ENCODE measurements around the gene USP20. TPM values are rescaled to one million over a fixed set of nuclear protein-coding genes. Genes with fewer than 3 reads are reported as not detected.

Gene USP20
- total and polyA plus RNA-seq, 10 of the 15 experiments (the other 5 are each of a cell fraction or from before 2014, with no cell fraction given) = 0.66 to 23.3 (median 11.0) TPM

- no peak for TF ChIP-seq USF1 (IDR thresholded peaks at IDR 0.05; ENCODE audit: borderline replicate concordance, extremely low read length, insufficient read depth, low read depth, low read length)
- no peak for TF ChIP-seq CBX3 (IDR thresholded peaks at IDR 0.05; ENCODE audit: borderline replicate concordance, low read depth)
- TF ChIP-seq CHD2 (IDR thresholded peaks at IDR 0.05; ENCODE audit: borderline replicate concordance, low read depth, low read length) = no peak
- TF ChIP-seq BCL11A (IDR thresholded peaks at IDR 0.05; ENCODE audit: low read depth, low read length) = no peak
- no peak for TF ChIP-seq CEBPB (IDR thresholded peaks at IDR 0.05; ENCODE audit: borderline replicate concordance in 1 of 2, low read depth in 2 of 2, low read length in 2 of 2)
- no peak for TF ChIP-seq NFXL1 (IDR thresholded peaks at IDR 0.05; ENCODE audit: borderline replicate concordance)
- no peak for TF ChIP-seq POLR2A (IDR thresholded peaks at IDR 0.05; ENCODE audit: low read depth, low read length)
- TF ChIP-seq EGR1 (IDR thresholded peaks at IDR 0.05; ENCODE audit: borderline replicate concordance in 1 of 2, low read depth in 2 of 2, low read length in 2 of 2) = no peak
- no peak for TF ChIP-seq BACH1 (IDR thresholded peaks at IDR 0.05; ENCODE audit: borderline replicate concordance)
- no peak for TF ChIP-seq YY1 (IDR thresholded peaks at IDR 0.05; ENCODE audit: low read depth, low read length)
- no peak for TF ChIP-seq SIX5 (IDR thresholded peaks at IDR 0.05; ENCODE audit: low read depth, low read length, severe bottlenecking)
- TF ChIP-seq IKZF1 (conservative IDR thresholded peaks at IDR 0.05) = no peak
- TF ChIP-seq ATF3 (IDR thresholded peaks at IDR 0.05; ENCODE audit: borderline replicate concordance, extremely low read depth, low read depth, low read length) = no peak
- TF ChIP-seq SREBF1 (IDR thresholded peaks at IDR 0.05; ENCODE audit: low read length) = no peak
- no peaks in the 10 kb centered on the region for H3K9me3 ChIP-seq (replicated peaks; ENCODE audit: control insufficient read depth, insufficient read depth, low read length)
- H3K79me2 ChIP-seq (ENCODE audit: control insufficient read depth, insufficient read depth, low read length) = peaks cover 28% of the 10 kb centered on the region
- H4K20me1 ChIP-seq (ENCODE audit: control insufficient read depth, insufficient read depth) = no peaks in the 10 kb centered on the region
- ChIA-PET CTCF (no interaction called here), RAD21 (ENCODE audit: unreplicated experiment) (no interaction called here), SMC1A (ENCODE audit: uncharacterized antibody, unreplicated experiment) (no interaction called here), POLR2A (interaction anchor here (0.5 to 0.6 kb wide), 2 partner anchors 228 to 847 kb away, joined by 3 to 5 read pairs; no protein-coding TSS in a partner anchor)
- H3K4me3 ChIP-seq = no peak overlapping the region
- ATAC-seq = no peak
- no peak for DNase-seq (ENCODE audit: low read depth, low spot score)
- 92% methylated on average over 12 of the region's 12 CpGs for WGBS (ENCODE audit: insufficient coverage, insufficient replicate concordance, low lambda C conversion rate, missing lambda C conversion rate)
- H3K27me3 ChIP-seq (replicated peaks in 1 of 2; ENCODE audit: control insufficient read depth in 2 of 2, insufficient read depth in 2 of 2, low read length in 1 of 2) = no peaks in the 10 kb centered on the region; a peak in 1 of 4 replicates
- H3K36me3 ChIP-seq (ENCODE audit: control insufficient read depth in 2 of 2, insufficient read depth in 2 of 2, low read length in 1 of 2) = no peaks in the 10 kb centered on the region; a peak in 1 of 4 replicates
- H3K4me2 ChIP-seq (ENCODE audit: control insufficient read depth, insufficient read depth) = no peak overlapping the region
- in situ Hi-C loops (cut with MboI) (loop anchor here (25.0 kb wide), 1 partner anchor 1424 kb away; no protein-coding TSS in a partner anchor), intact Hi-C loops (cut with micrococcal nuclease; ENCODE audit: unreplicated experiment) (no loop called here)
- no TSS peak for BruUV-seq (replicated peaks)
- no peak overlapping the region for H2AFZ ChIP-seq (ENCODE audit: control insufficient read depth, low read depth, low read length)
- no peak for FAIRE-seq
- peaks cover 10% of the 10 kb centered on the region for H3K4me1 ChIP-seq (ENCODE audit: control insufficient read depth, insufficient read depth, low read length)
- H3K27ac ChIP-seq (ENCODE audit: control insufficient read depth, insufficient read depth) = no peak overlapping the region
- H3K9ac ChIP-seq (ENCODE audit: control insufficient read depth, insufficient read depth, low read length) = no peak overlapping the region
Measured at GRCh38 chr9:129838707-129839259, 3.5 kb downstream of the USP20 start.
